ENCODE results near the gene ZDHHC7. TPM values are rescaled to one million over a fixed set of nuclear protein-coding genes. Genes with fewer than 3 reads are reported as not detected.

ZDHHC7 gene
- total and polyA plus RNA-seq, 9 of the 15 experiments (the other 6 are each of a cell fraction or from before 2014, with no cell fraction given), result 1.7 to 49.7 (median 37.4) TPM

DNA sequence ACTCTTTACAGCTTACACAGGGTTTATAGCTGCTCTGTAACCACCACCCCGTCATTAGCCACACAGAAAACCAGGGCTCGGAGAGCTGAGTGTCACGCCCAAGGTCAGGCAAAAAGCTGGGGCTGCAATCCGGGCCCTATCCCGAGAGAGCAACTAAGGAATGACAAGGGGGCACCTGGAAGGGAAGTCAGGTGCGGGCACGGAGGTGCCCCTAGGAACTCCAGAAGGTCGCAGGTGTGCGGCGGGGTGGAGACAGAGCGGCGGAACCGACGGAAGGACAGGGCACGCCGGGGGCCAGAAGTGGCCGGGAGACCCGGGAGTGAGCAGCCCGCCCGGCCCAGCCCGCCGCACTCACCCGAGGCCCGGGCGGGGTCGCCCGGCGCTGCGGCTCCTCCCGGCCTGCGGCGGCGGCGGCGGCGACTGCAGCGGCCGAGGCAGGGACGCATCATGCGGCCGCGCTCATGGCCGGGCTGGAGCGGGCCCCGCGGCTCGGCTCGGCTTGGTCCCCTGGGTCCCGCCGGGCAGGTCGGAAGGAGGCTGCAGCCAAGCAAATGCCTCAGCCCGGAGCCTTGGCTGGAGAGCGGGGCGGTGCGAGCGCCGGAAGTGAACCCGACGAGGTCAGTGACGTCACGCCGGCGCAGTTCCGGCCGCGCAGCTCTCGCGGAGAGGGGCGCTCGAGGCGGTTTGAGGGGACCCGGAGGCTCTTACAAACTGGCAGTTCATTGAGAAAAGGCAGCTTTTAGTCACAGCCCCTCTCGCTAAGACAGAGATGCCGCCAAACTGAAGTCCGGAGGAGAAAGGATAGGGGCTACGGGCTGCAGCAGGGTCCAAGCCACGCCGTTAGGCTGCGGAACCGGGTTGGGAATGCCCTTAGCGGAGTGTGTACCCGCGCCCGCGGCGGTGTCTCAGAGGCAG, at the start of gene ZDHHC7 (continued):
- peak; percentile 59 for TF ChIP-seq ARID4B (CRISPR knock-in tag; IDR thresholded peaks at IDR 0.05)
- 0 out of 2 replicates have a peak, but pooled peaks have one; percentile 3 for TF ChIP-seq AFF4 (CRISPR knock-in tag; IDR thresholded peaks at IDR 0.05)
- no peak for TF ChIP-seq GABPB2 (CRISPR knock-in tag; conservative IDR thresholded peaks at IDR 0.05)
- TF ChIP-seq E2F6 (IDR thresholded peaks at IDR 0.05; ENCODE audit: borderline replicate concordance in 1 of 2, extremely low read depth in 1 of 2, insufficient read depth in 1 of 2, insufficient read length in 1 of 2, low read depth in 1 of 2, low read length in 1 of 2, poor library complexity in 1 of 2, severe bottlenecking in 1 of 2), result peak in 1 of 2 experiments; percentile 7
- TF ChIP-seq ZNF699 (CRISPR knock-in tag; IDR thresholded peaks at IDR 0.05; ENCODE audit: insufficient replicate concordance), result no peak
- no peak for TF ChIP-seq PPARD (CRISPR knock-in tag; IDR thresholded peaks at IDR 0.05)
- no peak for TF ChIP-seq MCM3 (IDR thresholded peaks at IDR 0.05)
- TF ChIP-seq, protein P1, sequence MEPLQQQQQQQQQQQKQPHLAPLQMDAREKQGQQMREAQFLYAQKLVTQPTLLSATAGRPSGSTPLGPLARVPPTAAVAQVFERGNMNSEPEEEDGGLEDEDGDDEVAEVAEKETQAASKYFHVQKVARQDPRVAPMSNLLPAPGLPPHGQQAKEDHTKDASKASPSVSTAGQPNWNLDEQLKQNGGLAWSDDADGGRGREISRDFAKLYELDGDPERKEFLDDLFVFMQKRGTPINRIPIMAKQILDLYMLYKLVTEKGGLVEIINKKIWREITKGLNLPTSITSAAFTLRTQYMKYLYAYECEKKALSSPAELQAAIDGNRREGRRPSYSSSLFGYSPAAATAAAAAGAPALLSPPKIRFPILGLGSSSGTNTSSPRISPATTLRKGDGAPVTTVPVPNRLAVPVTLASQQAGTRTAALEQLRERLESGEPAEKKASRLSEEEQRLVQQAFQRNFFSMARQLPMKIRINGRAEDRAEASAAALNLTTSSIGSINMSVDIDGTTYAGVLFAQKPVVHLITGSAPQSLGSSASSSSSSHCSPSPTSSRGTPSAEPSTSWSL (CRISPR knock-in tag; IDR thresholded peaks at IDR 0.05; ENCODE audit: borderline replicate concordance), result peak; percentile 83; the same call in 1 of the 2 replicates
- TF ChIP-seq ZNF134 (CRISPR knock-in tag; conservative IDR thresholded peaks at IDR 0.05), result 0 out of 2 replicates have a peak, but pooled peaks have one; percentile 25
- no peak for TF ChIP-seq POLR3G (IDR thresholded peaks at IDR 0.05; ENCODE audit: extremely low read depth, insufficient read length, insufficient replicate concordance)
- TF ChIP-seq ZKSCAN1 (IDR thresholded peaks at IDR 0.05; ENCODE audit: low read depth, low read length), result 0 out of 2 replicates have a peak, but pooled peaks have one; percentile 44
- no peak for TF ChIP-seq ZNF449 (CRISPR knock-in tag; IDR thresholded peaks at IDR 0.05)
- TF ChIP-seq TAL1 (IDR thresholded peaks at IDR 0.05), result no peak

Data from K562 (cell line).